NCI-H226 (cell line): ENCODE results near the gene PSMA2.
"Not testable (repeated sequence)": the region's sequence is repeated elsewhere in the genome, so short reads cannot be mapped to it uniquely, and the experiment has no call there.

Experiments
- DNase-seq: peaks from one replicate; pipeline ENCODE4 v3.0.0-alpha.2; 2015

Gene PSMA2

DNA sequence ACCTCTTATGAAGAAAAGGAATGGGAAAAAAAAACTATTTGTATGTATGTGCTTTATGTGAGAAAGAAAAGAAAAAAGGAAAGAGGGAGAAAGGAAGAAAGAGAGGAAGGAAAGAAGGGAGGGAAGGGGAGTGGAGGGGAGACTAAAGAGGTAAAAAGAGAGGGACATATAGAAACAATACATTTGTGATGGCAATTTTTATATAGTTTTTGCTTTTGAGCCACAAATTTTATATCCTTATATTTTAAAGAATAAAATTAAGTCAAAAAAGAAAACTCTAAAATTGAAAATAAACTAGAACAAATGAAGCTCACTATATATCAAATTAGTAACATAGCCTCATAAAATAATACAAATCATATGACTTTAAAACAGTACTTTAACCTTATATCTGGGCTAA lies 31.1 kb downstream of the PSMA2 start:
- DNase-seq, result no peak

DNA sequence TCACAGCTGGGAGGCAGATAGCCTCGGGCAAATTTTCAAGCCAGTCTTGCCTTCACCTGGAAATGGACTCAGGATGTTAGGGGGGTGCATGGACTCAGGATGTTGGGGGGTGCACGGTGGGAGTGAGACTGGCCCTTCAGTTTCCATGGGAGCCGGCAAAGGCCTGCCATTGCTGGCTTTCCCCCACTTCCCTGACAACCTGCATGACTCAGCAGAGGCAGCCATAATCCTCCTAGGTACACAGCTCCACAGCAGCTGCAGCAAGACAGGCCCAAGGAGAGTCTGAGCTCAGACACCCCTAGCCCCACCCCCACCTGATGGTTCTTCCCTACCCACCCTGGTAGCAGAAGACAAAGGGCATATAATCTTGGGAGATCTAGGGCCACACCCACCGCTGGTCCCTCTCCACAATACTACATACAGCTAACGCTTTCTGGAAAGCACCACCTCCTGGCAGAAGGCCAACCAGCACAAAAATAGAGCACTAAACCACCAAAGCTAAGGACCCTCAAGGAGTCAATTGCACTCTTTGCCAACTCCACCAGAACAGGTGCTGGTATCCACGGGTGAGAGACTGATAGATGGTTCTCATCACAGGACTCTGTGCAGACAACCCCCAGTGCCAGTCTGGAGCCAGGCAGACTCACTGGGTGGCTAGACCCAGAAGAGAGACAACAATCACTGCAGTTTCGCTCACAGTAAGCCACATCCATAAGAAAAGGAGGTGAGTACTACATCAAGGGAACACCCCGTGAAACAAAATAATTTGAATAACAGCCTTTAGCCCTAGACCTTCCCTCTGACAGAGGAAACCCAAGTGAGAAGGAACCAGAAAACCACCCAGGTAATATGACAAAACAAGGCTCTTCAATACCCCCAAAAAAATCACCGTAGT lies 38.4 kb downstream of the PSMA2 start:
- no peak for DNase-seq

DNA sequence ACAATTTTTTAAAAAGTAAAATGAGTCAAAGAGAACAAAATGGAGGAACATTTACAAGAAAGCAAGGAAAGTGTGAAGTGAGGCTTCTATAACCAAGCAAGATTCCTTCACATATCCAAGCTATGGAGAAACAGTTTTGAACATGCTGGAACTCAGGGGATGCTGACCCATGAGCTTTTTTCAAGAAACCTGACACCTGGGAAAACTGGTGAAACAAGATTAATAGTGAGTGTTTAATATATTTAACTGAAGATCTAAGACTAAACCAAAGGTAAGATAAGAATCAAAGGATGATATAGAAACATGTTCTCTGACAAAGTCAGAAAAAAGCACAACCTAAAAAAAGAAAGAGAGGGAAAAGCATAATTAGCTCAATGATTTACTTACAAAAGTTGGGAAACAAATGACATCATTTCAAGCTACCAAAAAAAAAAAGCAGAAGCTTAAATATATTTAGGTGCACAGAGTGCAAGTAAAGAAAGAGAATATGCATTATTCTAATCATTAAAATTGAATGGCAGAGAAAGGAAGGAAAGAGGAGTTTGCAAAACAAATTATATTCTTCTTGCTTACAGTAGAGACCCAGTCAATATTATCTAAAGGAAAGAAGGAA lies 45.0 kb downstream of the PSMA2 start:
- DNase-seq, result no peak

DNA sequence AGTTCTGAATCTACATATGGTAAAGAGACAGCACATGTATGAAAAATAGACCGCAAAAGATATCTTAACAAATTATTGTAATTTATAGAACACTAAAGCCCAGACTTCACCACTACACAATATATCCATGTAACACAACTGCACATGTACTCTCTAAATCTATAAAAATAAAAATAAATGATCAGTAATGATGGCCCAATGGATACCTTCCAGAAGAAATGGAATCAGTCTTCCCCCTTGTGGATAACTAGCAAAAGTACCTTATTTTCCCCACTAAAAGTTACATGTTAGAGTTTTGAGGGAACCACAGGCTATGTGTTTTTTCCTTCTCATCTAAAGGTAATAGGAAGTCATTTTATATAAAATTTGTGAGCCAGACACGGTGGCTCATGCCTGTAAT lies 45.8 kb downstream of the PSMA2 start:
- DNase-seq, result no peak

DNA sequence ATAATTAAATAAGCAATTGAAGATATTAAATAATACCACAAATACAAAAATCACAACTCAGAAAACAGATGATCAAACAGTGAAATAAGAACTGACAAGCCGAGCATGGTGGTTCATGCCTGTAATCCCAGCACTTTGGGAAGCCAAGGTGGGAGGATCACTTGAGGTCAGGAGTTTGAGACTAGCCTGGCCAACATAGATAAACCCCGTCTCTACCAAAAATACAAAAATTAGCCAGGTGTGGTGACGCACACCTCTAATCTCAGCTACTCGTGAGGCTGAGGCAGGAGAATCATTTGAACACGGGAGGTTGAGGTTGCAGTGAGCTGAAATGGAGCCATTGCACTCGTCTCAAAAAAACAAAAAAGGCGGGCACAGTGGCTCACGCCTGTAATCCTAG lies 46.8 kb downstream of the PSMA2 start:
- DNase-seq, result not testable (repeated sequence)

DNA sequence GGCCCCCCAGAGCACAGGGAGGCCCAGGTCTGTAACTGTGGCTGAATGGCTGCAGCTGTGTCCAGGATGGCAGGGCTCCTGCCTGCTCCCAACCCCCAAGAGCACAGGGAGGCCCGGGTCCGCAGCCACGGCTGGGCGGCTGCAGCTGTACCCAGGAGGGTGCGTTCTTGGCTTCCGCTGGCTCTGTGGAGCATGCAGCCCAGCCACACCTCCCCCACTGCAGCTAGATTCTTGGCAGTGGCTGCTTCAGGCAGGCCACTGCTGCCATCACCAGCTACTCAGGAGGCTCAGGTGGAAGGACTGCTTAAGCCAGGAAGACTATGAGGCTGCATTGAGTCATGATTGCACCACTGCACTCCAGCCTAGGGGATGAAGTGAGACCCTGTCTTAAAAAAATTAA lies 48.0 kb downstream of the PSMA2 start:
- DNase-seq, result peak; percentile 93

DNA sequence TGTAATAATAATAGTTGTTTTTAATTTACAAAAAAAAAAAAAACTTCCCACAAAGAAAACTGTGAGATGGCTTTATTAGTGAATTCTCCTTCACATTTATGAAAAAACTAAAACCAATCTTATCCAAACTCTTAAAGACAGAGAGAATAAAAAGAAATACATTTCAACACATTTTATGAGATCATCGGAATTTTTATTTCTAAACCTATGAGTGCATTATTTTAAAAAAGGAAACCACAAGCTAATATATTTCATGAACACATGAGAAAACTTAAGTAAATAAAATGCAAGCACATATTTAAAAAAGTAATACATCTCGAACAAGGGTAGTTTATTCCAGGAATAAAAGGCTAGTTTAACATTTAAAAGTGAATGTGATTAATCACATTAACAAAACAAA lies 51.6 kb downstream of the PSMA2 start:
- no peak for DNase-seq

DNA sequence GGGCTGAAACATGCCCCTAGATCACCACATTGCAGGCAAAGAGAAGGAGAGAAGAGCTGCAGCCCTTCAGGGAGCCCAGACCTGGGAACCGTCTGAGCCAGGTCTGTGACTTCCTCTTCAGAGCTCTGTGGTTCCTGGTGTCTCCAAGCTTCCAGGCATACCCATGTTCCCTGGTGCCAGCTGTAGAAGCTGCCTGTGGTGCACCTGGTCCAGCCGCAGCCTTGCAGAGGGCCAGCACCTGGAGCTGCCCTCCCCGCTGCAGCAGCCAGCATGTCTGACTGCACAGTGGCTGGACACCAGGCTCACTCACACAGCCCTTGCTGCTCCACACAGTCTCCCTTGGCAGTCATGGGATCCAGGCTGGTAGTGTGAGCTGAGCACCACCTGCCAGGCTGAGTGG lies 53.7 kb downstream of the PSMA2 start:
- DNase-seq, result no peak

DNA sequence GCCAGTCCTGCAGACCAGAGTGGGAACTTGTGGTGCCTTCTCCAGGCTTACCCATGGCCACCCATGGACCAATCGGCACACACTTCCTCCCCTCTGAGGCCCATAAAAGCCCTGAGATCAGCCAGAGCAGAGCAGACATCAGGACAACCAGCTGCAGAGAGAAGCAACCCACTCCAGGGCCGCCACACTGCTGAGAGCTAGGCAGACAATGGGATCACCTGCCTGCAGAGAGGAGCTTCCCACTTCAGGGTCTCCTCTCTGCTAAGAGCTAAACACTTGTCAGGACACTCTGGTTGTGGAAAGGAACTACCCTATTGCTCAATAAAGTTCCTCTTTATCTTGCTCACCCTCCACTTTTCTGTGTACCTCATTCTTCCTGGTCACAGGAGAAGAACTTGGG lies 54.1 kb downstream of the PSMA2 start:
- DNase-seq, result no peak

DNA sequence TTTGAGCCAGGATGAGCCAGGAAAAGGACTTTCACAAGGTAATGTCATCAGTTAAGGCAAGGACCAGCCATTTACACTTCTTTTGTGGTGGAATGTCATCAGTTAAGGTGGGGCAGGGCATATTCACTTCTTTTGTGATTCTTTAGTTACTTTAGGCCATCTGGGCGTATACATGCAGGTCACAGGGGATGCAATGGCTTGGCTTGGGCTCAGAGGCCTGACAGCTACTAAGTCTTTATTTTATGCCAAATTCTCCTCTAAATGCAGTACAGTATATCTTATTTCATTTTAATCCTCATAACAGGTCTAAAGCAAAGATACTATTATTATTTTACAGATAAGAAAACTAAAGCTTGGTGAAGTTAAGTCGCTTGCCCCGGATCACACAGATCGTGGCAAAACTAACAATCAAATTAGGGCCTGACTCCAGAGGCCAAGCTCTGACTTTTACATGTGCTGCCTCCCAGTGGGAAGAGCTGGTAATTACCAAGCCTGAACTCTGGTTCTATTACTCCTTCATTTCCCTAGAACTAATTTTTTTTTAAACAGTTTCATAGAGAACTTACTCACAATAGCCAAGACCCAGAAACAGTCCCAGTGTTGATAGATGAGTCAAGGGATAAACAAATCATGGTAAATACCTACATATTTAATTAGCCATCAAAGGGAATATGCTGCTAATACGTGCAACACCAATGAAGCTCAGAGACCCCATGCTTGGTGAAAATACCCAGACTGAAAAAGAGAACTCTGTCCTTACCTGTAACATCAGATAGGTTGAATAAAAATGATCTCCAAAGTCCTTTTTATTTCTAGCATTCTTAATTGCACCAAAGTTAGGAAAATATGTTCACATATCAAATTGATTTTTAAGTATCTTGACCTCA lies 55.5 kb downstream of the PSMA2 start:
- peak; percentile 36 for DNase-seq

DNA sequence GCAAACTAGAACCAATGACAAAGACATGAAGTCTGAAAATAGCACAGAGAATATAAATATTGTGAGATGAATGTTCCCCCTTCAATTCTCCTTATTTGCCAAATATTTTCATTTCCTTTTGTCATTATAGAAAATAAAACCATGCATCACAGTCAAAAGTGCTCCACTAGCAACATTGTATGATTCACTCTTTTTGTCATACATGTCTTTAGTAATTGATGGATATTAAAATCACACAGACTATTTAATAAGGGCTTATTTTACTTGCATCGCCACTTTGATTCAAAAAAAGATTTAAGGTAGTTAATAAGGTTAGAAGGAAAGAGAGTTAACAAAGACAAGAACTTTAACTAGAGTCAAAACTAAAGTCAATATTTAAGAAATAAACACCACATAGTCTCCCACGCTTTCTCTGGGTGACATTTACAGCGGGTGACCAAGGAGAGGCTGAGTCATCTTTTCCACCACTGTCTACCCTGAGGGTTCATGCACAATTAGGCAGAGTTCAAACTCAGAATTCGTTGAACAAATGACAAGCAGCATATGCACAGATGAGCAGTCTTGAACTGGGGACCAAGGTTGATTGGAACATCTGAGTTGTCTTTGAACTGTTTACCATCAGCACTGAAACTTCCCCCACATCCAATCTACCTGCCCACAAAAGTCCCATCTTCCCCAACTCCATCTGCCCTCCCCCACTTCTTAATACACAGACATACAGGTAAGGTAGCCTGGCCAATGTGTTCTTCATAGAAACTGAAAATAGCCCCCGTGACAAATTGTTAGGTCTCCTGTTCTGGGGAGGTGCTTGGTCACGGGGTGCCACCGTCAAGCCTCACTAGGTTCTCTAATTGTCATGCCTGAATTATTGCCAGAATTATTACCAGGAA lies 62.6 kb downstream of the PSMA2 start:
- DNase-seq, result no peak

DNA sequence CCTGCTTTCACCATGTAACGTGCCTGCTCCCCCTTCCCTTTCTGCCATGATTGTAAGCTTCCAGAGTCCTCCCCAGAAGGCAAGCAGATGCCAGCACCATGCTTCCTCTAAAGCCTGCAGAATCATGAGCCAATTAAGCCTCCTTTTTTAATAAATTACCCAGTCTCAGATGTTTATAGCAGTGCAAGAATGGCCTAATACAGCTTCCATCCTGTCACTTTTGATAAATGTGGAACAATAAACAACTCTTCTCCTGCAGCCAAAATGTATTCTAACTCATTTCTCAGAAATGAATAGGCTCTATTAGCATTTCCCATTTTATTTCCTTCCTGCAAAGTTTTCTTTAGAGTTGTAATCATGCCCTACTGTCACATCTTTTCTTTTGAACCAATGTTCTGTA lies 63.5 kb downstream of the PSMA2 start:
- DNase-seq, result no peak
